GM21526 (cell line): ENCODE data around the gene ATP8B3.
"Not testable (repeated sequence)": the region's sequence is repeated elsewhere in the genome, so short reads cannot be mapped to it uniquely, and the experiment has no call there.

ENCODE experiments used
- ATAC-seq: cut with Tn5 transposase; IDR thresholded peaks from one replicate; pipeline ENCODE4 v1.9.1; 2021; ENCODE audit warnings: moderate library complexity; ENCODE audit not compliant: unreplicated experiment, low FRiP score

Gene ATP8B3

DNA sequence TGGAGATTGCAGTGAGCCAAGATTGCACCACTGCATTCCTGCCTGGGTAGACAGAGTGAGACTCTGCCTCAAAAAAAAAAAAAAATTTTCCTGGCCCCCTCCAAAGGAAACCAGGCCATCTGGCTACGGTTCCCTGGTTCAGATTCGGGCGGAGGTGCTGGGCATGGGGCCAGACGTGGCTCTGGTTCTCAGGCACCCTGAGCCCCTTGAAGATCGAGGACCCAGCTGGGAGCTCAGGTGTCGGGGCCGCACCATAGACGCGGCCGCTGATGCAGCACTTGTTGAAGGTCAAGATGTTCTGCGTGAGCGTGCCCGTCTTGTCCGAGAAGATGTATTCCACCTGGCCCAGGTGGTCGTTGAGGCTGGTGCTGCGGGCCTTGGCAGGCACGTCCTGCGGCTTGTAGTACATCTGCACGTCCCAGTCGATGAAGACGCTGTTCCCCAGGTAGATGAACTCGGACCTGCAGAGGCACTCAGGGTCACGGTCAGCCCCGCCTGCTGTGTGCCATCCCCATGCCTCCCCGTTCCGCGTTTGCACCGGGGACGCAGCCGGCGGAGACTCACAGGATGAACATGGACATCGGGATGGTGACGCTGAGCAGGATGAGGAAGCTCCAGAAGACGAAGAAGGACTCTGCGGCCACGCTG is 12.3 kb downstream of the ATP8B3 start:
- ATAC-seq: no peak

DNA sequence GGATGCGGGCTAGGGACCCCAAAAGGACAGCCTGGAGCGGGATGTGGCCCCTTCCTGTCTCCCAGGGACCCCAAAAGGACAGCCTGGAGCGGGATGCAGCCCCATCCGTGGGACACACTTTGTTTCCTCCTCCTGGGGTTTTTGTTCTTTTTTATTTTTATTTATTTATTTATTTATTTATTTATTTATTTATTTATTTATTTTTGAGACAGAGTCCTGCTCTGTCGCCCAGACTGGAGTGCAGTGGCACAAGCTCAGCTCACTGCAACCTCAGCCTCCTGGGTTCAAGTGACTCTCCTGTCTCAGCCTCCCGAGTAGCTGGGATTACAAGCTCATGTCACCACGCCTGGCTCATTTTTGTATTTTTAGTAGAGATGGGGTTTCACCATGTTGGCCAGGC is 14.8 kb downstream of the ATP8B3 start:
- not testable (repeated sequence) for ATAC-seq

DNA sequence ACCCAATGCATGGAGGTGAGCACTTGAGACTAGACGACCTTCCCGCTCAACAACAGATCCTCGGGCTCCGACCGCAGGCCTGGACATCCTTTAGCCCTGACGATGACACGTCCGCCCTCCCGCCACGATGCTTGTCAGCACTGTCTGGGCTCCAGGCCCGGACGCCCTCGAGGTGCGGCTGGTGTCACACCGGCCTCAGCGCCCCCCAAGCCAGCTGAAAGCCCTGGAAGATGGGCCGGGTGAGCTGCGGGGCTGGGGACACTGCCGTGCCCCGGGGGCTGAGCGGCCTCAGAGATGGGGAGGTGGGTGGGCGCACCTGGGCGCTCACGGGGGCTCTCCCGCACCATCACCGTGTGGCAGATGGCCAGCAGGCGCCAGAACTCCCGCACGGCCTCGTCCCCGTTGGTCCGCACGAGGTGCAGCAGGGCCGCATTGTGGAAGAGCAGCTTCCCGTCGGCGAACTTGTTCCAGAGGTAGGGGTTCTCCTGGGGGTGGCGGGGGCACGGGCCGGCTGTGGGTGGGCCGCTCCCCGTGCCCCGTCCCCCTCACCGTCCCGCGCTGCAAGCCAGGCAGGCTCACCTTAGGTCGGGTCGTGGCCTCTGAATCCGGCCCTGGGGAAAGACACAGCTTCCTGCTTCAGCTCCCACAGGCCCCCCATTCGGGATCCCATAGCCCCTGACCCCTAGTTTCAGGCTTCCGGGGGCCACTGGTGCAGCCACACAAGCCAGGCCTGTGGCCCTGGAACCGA is 15.5 kb downstream of the ATP8B3 start:
- ATAC-seq: no peak

DNA sequence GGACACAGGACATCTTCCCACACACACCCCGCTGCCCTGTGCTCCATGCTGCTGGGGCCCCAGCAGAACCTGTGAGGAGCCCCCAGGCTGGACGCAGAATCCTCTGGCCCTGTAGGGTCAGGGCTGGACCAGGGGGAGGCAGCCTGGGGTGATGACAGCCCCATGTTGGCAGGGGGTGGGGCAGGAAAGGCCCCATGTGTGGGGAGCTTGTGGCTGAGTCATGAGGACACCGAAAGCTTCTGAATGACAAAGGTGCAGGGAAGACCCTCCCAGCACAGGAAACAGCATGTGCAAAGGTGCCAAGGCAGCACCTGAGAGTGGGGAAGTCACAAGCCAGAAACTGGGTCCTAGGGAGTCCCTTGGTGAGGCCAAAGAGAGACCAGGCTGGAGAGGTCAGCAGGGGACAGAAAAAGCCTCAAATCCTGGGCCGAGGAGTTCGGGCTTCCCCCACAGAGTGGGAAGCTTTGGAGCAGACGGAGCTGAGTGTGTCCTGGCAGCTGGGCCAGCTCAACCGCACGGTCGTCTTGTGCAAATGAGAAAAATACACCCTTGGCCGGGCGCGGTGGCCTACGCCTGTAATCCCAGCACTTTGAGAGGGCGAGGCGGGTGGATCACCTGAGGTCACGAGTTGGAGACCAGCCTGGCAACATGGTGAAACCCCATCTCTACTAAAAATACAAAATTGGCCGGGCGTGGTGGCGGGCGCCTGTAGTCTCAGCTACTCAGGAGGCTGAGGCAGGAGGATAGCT is 17.5 kb downstream of the ATP8B3 start:
- no peak for ATAC-seq

DNA sequence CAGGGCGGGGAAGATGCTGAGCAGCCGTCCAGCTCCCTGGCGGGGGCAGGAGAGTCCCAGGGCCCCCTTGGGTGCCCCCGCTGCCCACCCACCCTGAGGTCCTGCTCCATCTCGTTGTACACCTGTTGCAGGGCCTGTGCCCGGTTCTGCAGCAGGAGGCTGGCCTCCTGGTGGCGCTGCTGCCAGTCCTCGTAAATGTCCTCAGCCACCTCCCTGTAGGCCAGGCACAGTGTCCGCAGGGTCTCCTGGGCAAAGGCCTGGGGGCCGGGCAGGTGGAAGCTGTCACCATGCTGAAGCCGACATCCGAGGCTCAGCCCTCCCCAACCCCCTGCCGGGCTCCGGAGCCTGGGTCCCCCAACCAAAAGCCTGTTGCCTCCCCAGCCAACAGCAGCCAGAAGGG is 20.2 kb downstream of the ATP8B3 start:
- no peak for ATAC-seq

DNA sequence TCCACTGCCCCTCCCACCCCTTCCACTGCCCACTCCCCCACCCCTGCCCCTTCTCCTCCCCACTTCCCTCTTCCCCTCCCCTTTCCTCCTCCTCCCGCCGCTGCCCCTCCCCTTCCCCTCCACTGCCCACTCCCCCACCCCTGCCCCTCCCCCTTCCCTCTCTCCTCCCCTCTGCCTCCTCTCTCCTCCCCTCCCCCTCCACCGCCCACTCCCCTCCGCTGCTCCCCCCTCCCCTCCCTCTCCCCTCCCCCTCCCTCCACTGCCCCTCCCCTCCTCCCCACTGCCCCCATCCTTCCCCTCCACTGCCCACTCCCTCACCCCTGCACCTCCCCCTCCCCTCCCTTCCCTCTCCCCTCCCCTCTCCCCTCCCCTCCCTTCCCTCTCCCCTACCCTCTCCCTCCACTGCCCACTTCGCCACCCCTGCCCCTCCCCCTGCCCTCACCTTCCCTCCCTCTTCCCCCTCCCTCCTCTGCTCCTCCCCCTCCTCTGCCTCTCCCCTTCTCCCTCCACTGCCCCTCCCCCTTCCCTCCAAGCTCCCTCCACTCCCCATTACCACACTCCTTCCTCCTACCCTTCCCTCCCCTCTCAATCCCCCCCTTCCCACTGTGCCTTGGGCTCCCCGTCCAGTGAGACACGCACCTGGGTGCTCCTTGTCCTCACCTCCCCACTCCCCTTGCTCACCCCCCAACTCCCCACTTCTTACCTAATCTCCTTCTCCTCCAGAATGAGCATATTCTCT is 21.9 kb downstream of the ATP8B3 start:
- ATAC-seq: no peak

DNA sequence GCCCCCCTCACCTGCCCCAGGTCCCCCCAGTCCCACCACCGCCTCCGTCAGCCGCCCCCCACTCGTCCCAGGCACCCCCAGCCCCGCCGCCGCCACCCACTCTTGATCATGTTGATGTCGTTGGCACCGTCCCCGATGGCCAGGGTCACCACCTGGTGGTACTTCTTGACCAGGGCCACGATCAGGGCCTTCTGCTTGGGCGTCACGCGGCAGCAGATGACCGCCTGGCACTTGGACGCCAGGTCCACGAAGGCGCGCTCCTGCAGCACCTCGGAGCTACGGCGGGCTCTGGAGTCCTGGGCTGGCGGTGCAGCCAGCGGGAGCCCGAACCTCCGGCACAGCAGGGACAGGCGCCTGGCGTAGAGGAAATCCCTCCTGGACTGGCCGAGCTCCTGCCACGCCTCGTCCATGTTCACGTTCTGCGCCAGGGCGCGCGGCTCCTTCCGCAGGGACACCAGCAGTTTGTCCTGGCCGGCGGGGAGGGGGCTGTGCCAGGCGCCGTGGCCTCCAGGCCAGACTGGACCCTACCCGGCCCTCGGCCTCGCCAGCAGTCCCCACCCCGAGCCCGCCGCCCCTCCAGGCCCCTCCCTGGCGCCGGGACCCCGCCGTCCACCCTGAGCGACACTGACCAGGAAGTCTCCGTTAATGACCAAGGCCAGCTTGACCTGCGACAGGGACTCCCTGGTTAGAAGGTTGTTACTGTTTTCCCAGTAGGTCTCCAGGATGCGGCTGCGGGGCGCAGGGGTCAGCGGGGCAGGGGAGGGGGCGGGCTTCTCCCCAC is 22.6 kb downstream of the ATP8B3 start:
- no peak for ATAC-seq

DNA sequence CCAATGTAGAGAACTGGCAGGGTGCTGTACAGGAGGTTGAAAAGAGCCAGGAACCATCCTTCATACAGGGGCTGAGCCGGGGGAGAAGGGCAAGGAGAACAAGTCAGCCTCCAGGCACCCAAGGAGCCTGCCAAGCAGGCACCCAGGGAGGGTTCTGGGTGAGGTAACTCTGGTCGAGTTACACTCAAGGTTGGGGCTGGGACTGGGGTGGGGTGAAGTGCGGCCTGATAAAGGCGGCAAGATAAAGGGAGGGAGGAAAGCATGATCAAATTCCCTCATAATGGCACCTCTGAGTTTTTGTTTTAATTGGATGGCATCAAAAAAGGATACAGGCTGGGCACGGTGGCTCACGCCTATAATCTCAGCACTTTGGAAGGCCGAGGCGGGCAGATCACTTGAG is 25.0 kb downstream of the ATP8B3 start:
- no peak for ATAC-seq

DNA sequence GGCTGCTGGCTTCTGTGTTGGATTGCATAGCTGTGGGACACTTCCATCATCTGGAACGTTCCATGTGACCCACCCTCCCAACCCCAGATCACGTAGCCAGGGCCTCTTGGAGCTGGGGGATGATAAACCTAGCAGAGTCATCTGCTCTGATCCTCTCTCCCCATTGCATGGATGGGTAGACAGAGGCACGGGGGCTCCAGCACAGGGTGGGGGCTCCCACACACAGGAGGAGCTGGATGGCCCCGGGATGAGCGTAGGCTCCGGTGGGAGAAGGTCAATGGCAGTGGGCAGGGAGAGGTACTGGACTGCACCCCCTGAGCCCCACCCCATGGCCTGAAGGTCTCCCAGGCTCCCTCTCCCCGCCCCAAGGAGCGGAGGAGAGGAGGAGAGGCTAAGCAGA is 25.4 kb downstream of the ATP8B3 start:
- ATAC-seq: no peak

DNA sequence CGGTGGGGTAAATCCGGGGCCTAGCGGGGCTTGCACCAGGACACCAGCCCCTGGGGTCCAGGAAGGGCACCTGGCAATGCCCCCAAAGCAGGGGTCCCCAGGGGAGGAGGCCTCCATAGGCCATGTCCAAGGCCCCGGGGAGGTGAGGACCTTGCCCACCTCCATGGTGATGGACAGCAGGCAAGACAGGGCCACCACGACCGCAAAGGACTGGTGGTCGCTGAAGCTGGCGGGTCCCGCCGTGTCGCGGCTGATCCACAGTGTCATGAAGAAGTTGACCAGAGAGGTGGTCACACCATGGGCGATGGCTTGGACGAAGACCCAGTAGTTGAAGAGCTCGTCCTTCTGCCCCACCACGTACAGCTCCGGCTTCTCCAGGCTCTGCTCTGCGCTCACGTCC is 26.8 kb downstream of the ATP8B3 start:
- ATAC-seq: no peak

DNA sequence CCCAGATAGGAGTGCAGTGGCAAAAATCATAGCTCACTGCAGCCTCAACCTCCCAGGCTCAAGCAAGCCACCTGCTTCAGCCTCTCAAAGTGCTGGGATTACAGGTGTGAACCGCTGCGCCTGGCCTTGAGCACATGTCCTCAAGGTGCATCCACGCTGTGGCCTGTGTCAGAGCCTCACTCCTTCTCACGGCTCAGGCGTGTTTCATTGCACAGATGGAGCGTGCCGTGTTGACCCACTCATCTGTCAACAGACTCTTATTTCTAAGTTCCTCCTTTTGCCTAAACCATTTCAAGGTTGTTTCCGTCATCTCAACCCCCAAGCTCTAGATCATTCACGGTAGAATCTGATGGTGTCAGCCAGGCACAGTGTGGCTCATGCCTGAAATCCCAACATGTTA is 28.2 kb downstream of the ATP8B3 start:
- ATAC-seq: no peak

DNA sequence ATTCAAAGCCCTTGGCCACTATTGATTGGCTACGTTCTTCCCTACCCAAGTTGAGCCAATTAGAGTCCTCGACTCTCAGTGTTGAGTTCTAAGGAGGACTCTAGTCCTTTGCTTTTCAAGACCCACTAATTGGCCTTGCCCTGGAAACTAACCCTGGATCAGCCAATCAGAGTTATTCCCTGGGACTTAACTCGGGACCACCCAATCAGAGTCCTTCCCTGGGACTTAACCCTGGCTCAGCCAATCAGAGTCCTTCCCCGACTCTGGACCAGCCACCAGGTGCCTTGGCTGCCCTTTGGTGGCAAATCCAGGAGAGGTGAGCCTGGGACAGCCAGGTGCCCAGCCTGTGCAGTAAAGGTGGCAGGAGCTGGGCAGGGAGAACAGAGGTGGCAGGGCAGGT is 28.7 kb downstream of the ATP8B3 start:
- no peak for ATAC-seq

DNA sequence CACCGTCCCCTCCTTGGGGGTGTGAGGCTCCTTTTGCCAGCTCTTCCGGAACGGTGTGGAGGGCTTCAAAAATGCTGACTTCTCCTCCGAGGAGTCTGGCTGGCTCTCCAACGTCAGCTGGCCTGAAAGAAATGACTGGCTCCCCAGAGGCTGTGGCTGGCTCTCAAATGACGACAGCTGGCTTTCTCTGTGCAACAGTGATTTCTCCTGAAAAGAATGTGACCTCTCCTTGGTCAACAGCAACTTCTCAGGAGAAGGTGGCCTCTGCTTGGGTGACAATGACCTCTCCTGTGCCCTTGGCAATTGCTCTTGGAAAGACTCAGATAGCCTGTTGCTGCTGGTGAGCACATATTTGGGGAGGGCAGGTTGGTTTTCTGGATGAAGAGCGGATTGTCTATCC is 29.6 kb downstream of the ATP8B3 start:
- ATAC-seq: no peak

DNA sequence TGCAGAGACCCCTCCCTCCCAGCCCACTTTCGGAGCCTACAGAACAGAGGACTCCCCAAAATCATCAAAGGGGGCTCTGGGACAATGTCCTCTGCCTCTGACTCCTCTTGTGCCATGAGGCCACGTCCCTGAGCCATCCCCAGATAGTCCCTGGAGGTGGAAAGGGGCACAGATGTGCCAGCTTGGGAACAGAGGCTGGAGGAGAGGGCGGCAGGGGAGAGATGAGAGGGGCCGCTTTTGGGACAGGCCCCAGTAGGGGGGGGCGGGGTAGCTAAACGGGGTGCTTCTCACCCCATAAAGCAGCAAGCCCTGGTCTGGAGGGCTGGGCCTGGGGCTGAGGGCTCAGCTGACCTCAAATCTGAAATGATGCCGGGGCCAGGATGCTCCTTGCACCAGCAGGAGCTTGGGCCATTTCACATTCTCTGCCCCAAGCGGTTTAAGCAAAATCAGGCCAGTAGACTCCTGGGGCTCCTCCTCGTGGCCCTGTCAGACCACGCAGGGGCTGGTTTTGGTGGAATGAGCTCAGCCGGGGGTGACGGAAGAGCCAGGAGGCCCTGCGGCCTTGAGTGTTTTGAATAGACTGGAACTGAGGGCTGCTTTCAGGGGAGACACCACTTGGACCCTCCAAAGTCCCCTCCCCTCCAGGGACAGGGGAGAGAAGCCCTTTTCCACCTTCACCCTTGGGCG is 31.7 kb downstream of the ATP8B3 start:
- no peak for ATAC-seq

DNA sequence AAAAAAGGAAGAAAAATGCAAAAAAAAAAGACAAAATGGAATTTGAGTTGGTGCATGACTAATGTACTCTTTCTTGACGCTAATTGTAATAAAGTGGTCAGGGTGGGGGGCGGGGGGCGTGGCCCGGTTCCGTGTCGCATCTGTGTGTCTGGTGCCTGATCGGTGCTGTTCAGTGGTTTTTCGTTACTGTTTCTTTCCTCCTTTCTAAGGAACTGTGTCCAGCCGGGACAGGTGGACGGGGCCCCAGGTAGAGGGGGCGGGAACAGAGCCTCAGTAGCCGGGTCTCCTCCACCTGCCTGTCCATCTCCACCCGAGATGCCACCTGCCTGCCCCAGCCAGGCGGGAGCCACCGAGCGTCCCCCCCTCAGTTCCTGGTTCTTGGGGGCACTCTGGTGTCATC is 32.5 kb downstream of the ATP8B3 start:
- no peak for ATAC-seq

DNA sequence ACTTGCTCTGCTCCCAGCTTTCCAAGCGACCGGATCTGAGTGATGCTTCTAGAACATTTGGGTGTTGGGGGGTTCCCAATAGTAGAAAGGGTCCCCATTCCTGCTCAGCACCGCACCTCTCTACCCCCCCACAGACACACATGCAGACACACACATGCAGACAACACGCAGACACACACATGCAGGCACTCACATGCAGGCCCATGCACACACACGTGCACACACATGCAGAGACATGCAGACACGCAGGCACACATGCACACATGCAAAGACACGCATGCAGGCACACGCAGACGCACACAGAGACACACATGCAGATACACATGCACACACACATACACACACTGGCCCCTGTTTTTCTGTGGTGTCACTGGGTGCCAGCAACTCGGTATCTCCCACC is 34.9 kb downstream of the ATP8B3 start:
- ATAC-seq: no peak

DNA sequence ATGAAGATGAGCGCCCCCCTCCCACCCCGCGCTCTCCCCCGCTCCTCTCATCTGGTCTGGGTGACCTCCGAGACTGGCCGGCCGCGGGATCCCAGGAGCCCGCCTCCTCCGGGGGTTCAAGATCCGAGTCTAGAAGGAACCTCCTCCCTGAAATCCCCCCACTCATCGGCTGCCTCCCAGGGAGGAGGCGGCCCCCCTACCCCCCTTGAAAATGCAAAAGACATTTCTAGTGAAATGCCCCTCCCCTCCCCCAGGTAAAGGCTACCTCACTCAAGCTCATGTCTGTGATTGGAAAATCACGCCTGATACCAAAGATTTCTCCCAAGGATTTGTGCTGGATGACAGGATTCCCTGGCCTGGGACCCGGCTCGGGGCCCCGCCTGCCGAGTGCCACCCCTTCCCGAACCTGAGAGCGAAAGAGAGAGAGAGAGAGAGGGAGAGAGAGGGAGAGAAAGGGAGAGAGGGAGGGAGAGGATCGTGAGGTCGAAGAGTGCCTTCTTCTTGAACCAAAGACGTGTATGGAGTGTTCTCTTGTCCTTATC is 35.4 kb downstream of the ATP8B3 start:
- no peak for ATAC-seq

DNA sequence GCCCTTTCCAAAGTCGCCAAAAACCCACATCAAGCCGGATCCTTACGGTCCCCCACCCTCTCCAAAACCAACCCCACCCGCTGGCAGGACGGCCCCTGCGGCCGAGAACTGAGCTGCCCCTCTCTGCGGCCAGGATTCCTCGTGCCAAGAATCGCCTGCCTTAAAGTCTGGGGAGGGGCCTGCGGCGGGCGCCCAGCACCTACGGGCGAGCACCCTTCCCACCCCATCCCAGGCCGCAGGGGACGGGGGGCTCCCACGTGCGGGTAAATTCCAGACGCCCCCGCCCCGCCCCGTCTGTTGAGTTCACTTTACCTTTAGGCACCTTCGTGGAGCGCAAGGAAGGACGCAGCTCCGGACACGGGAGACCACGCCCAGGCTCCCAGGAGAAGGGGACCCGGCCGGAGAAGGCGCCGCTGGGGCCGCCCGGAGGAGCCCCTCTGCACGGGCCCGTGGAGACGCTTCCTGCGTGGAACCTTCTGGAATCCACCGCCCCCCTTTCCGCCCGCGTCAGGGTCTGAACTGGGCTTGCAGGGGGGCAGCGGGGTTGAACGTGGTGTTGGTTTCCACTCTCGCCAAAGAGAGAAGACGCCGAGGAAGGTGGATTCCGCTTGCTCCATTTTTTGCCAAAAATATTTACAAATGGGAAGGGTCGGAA is 36.0 kb downstream of the ATP8B3 start:
- no peak for ATAC-seq
